PC-9 (cell line): ENCODE results near the gene NR2E3. TPM values are rescaled to one million over a fixed set of nuclear protein-coding genes. Genes with fewer than 3 reads are reported as not detected.

Source experiments
- BruUV-seq: library from RNA; stranded (reverse); fragments of 400-500 nt; replicated peaks from 2 replicates; lab custom pipeline; 2021; lab: Mats Ljungman, UMichigan
- CTCF ChIA-PET: fragments of 300-600 bp; sonication (Branson Sonifier 250); formaldehyde crosslinking; loops from one replicate; lab custom pipeline; 2022; ENCODE audit warnings: antibody characterized with exemption; lab: Charles Lee
- POLR2A ChIA-PET: fragments of 300-600 bp; sonication (Branson Sonifier 250); formaldehyde crosslinking; loops from one replicate; lab custom pipeline; 2022; ENCODE audit warnings: antibody characterized with exemption; ENCODE audit not compliant: unreplicated experiment; lab: Charles Lee
- DNase-seq, 2 experiments: peaks; one replicate each; pipeline versions ENCODE4 v3.0.0 to v3.0.0-alpha.2; 2015 to 2022; ENCODE audit warnings: mixed read lengths in 1 of 2
- H2AFZ ChIP-seq: fragments of 200-600 bp; sonication (generic); 2 replicates; pipeline ENCODE4 v1.8.1; 2017; ENCODE audit warnings: antibody characterized with exemption
- H3F3A ChIP-seq: fragments of 200-600 bp; sonication (generic); 2 replicates; pipeline ENCODE4 v1.8.1; 2017; ENCODE audit warnings: antibody characterized with exemption, mild to moderate bottlenecking, low read depth; ENCODE audit not compliant: insufficient read depth
- H3K27ac ChIP-seq: fragments of 200-600 bp; sonication (generic); 2 replicates; pipeline ENCODE4 v1.6.1; 2016; ENCODE audit warnings: mixed run types
- H3K27me3 ChIP-seq: fragments of 200-600 bp; sonication (generic); 2 replicates; pipeline ENCODE4 v1.6.1; 2016; ENCODE audit warnings: low read depth, mixed run types; ENCODE audit not compliant: insufficient read depth
- H3K36me3 ChIP-seq: fragments of 200-600 bp; sonication (generic); 2 replicates; pipeline ENCODE4 v1.6.1; 2016; ENCODE audit warnings: low read depth, mixed run types
- H3K4me1 ChIP-seq: fragments of 200-600 bp; sonication (generic); replicated peaks from 2 replicates; pipeline ENCODE4 v1.6.1; 2016; ENCODE audit warnings: mixed run types; ENCODE audit not compliant: insufficient read depth
- H3K4me2 ChIP-seq: fragments of 200-600 bp; sonication (generic); 2 replicates; pipeline ENCODE4 v1.6.1; 2017; ENCODE audit warnings: mixed run types
- H3K4me3 ChIP-seq: fragments of 200-600 bp; sonication (generic); 2 replicates; pipeline ENCODE4 v1.6.1; 2016; ENCODE audit warnings: mixed run types
- H3K79me2 ChIP-seq: fragments of 200-600 bp; sonication (generic); 2 replicates; pipeline ENCODE4 v1.6.1; 2017; ENCODE audit warnings: low read depth, mixed run types
- H3K9me2 ChIP-seq: fragments of 200-600 bp; sonication (generic); 2 replicates; pipeline ENCODE4 v1.8.1; 2017; ENCODE audit warnings: mild to moderate bottlenecking; ENCODE audit not compliant: insufficient read depth
- H3K9me3 ChIP-seq: fragments of 200-600 bp; sonication (generic); 2 replicates; pipeline ENCODE4 v1.8.1; 2016; ENCODE audit warnings: low read depth; ENCODE audit not compliant: insufficient read depth
- H4K20me1 ChIP-seq: fragments of 200-600 bp; sonication (generic); 2 replicates; pipeline ENCODE4 v1.8.1; 2017; ENCODE audit not compliant: insufficient read depth
- CTCF ChIP-seq: fragments of 200-600 bp; sonication (generic); conservative IDR thresholded peaks from 2 replicates; pipeline ENCODE4 v1.6.1; 2017; ENCODE audit warnings: mixed run types, antibody characterized with exemption, mild to moderate bottlenecking, moderate library complexity
- EZH2 ChIP-seq: fragments of 200-600 bp; sonication (generic); IDR thresholded peaks from 2 replicates; pipeline ENCODE4 v1.8.0; 2017; ENCODE audit warnings: antibody characterized with exemption, low read depth
- intact Hi-C: fragments of 100-400 bp; cut with micrococcal nuclease; formaldehyde crosslinking; loops from one replicate; pipeline ENCODE4 v1.10.0; 2022; ENCODE audit not compliant: unreplicated experiment
- total RNA-seq: library from RNA; stranded (reverse); gene quantifications from 2 replicates; pipeline ENCODE4 v1.2.3, GENCODE V29; 2021

Gene NR2E3
- total RNA-seq, 1 experiment from 2014 or later, result 1.5 TPM

- BruUV-seq, result no TSS peak
- Histone ChIP-seq H3K9me3 (no peaks in the 10 kb centered on the region), H2AFZ (no peak overlapping the region), H3K36me3 (no peaks in the 10 kb centered on the region), H3K9me2 (no peaks in the 10 kb centered on the region), H3K4me2 (no peak overlapping the region), H3K27ac (no peak overlapping the region), H3K79me2 (no peaks in the 10 kb centered on the region), H4K20me1 (no peaks in the 10 kb centered on the region), H3K4me3 (no peak overlapping the region), H3F3A (no peaks in the 10 kb centered on the region), H3K27me3 (no peaks in the 10 kb centered on the region), H3K4me1 (peaks cover 19% of the 10 kb centered on the region)
- CTCF ChIA-PET, result interaction anchor here (0.6 kb wide), 2 partner anchors 64 to 371 kb away, joined by 4 to 16 read pairs; no protein-coding TSS in a partner anchor
- intact Hi-C loops, result loop anchor here (10.0 kb wide), 1 partner anchor 910 kb away; the partner anchor contains the start of genes LRRC49 and THAP10
- DNase-seq, result no peak
- POLR2A ChIA-PET, result interaction anchor here (0.6 kb wide), 4 partner anchors 48 to 1090 kb away, joined by 4 to 12 read pairs (median 5); no protein-coding TSS in a partner anchor
- TF ChIP-seq EZH2, result no peak
Measured at GRCh38 chr15:71804695-71805470, 5.5 kb upstream of the NR2E3 start.

GRCh38 chr15:71806452-71806931 lies 3.9 kb upstream of the NR2E3 start:
- Histone ChIP-seq H4K20me1 (no peaks in the 10 kb centered on the region), H3F3A (no peaks in the 10 kb centered on the region), H3K27ac (no peak overlapping the region), H3K9me2 (no peaks in the 10 kb centered on the region), H3K36me3 (no peaks in the 10 kb centered on the region), H3K27me3 (no peaks in the 10 kb centered on the region), H3K4me2 (peak overlapping the region; percentile 19; the same call in 1 of the 2 replicates), H3K4me3 (no peak overlapping the region), H3K9me3 (no peaks in the 10 kb centered on the region), H3K79me2 (no peaks in the 10 kb centered on the region), H2AFZ (no peak overlapping the region), H3K4me1 (peaks cover 7% of the 10 kb centered on the region; the same call in 1 of the 2 replicates)
- intact Hi-C loops, result loop anchor here (10.0 kb wide), 1 partner anchor 912 kb away; the partner anchor contains the start of genes LRRC49 and THAP10
- CTCF ChIA-PET, result no interaction called here
- BruUV-seq, result no TSS peak
- POLR2A ChIA-PET, result no interaction called here
- TF ChIP-seq CTCF (no peak), EZH2 (no peak)
- DNase-seq, result peak in 1 of 2 experiments; percentile 36

GRCh38 chr15:71807125-71807629 lies 3.2 kb upstream of the NR2E3 start:
- Histone ChIP-seq H3K79me2 (no peaks in the 10 kb centered on the region), H4K20me1 (no peaks in the 10 kb centered on the region), H3K9me2 (no peaks in the 10 kb centered on the region), H3K9me3 (no peaks in the 10 kb centered on the region), H3F3A (no peaks in the 10 kb centered on the region), H3K4me2 (no peak overlapping the region), H3K27ac (no peak overlapping the region), H2AFZ (no peak overlapping the region), H3K36me3 (no peaks in the 10 kb centered on the region), H3K4me3 (no peak overlapping the region), H3K27me3 (no peaks in the 10 kb centered on the region), H3K4me1 (peaks cover 7% of the 10 kb centered on the region; the same call in 1 of the 2 replicates)
- TF ChIP-seq CTCF (no peak), EZH2 (no peak)
- ChIA-PET POLR2A (interaction anchor here (0.6 kb wide), 1 partner anchor 309 kb away, joined by 9 read pairs; no protein-coding TSS in a partner anchor), CTCF (interaction anchor here (0.5 kb wide), 1 partner anchor 391 kb away, joined by 15 read pairs; the partner anchor contains the start of gene GRAMD2A)
- BruUV-seq, result no TSS peak
- intact Hi-C loops, result loop anchor here (10.0 kb wide), 1 partner anchor 912 kb away; the partner anchor contains the start of genes LRRC49 and THAP10
- no peak for DNase-seq
